ENCODE measurements around the gene OR1S1.

Gene OR1S1

DNA sequence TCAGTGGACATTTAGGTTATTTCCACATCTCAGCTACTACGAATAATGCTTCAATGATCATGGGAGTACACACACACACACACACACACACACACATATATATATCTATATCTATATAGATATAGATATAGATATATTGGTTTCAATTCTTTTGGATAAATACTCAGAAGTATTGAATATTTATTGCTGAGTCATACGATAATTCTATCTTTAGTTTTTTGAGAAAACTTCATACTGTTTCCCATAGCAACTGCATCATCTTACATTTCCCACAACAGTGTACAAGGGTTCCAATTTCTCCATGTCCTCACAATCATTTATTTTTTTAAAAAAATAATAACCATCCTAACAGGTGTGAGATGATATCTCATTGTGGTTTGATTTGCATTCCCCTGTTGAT, 16.6 kb upstream of the OR1S1 start:
- no peaks in the 10 kb centered on the region for H3K36me3 ChIP-seq (ENCODE audit: control insufficient read depth, insufficient read depth, low read length)
- H3K4me3 ChIP-seq (ENCODE audit: low read length): no peak overlapping the region
- no CpG with 5 or more reads among the region's 2 CpGs for WGBS (ENCODE audit: insufficient coverage, insufficient read length)
- no peak for DNase-seq (ENCODE audit: low read depth, low spot score)
- no peaks in the 10 kb centered on the region for H3K4me1 ChIP-seq (ENCODE audit: control insufficient read depth, insufficient read depth, low read length)
- no peaks in the 10 kb centered on the region for H3K27me3 ChIP-seq (ENCODE audit: control insufficient read depth, insufficient read depth, low read length)
- no peaks in the 10 kb centered on the region for H3K9me3 ChIP-seq (ENCODE audit: control insufficient read depth, insufficient read depth, low read length)
- H3K27ac ChIP-seq (ENCODE audit: low read length): no peak overlapping the region

GRCh38 chr11:58199271-58199670, 13.2 kb upstream of the OR1S1 start:
- no peaks in the 10 kb centered on the region for H3K27me3 ChIP-seq (ENCODE audit: control insufficient read depth, insufficient read depth, low read length)
- no peak overlapping the region for H3K4me3 ChIP-seq (ENCODE audit: low read length)
- no peak for DNase-seq (ENCODE audit: low read depth, low spot score)
- H3K27ac ChIP-seq (ENCODE audit: low read length): no peak overlapping the region
- H3K9me3 ChIP-seq (ENCODE audit: control insufficient read depth, insufficient read depth, low read length): no peaks in the 10 kb centered on the region
- no CpG with 5 or more reads among the region's 1 CpG for WGBS (ENCODE audit: insufficient coverage, insufficient read length)
- H3K4me1 ChIP-seq (ENCODE audit: control insufficient read depth, insufficient read depth, low read length): no peaks in the 10 kb centered on the region
- no peaks in the 10 kb centered on the region for H3K36me3 ChIP-seq (ENCODE audit: control insufficient read depth, insufficient read depth, low read length)

GRCh38 chr11:58204042-58204441, 8.5 kb upstream of the OR1S1 start, which contains the start of gene OR1S2:
Gene OR1S2 (minus strand): TSS chr11:58204142. CDS start chr11:58204142, 0 bp downstream.
- no peak within 1 kb of the TSS for H3K27ac ChIP-seq (ENCODE audit: low read length)
- DNase-seq (ENCODE audit: low read depth, low spot score): no peak
- no peaks in the 10 kb centered on the region for H3K36me3 ChIP-seq (ENCODE audit: control insufficient read depth, insufficient read depth, low read length)
- H3K9me3 ChIP-seq (ENCODE audit: control insufficient read depth, insufficient read depth, low read length): no peaks in the 10 kb centered on the region
- no peaks in the 10 kb centered on the region for H3K4me1 ChIP-seq (ENCODE audit: control insufficient read depth, insufficient read depth, low read length)
- H3K27me3 ChIP-seq (ENCODE audit: control insufficient read depth, insufficient read depth, low read length): no peaks in the 10 kb centered on the region
- H3K4me3 ChIP-seq (ENCODE audit: low read length): no peak within 1 kb of the TSS

GRCh38 chr11:58216476-58216875, 4.0 kb downstream of the OR1S1 start:
- DNase-seq (ENCODE audit: low read depth, low spot score): no peak
- no peaks in the 10 kb centered on the region; the same call in 1 of the 2 replicates for H3K27me3 ChIP-seq (ENCODE audit: control insufficient read depth, insufficient read depth, low read length)
- no peaks in the 10 kb centered on the region for H3K36me3 ChIP-seq (ENCODE audit: control insufficient read depth, insufficient read depth, low read length)
- no peaks in the 10 kb centered on the region for H3K9me3 ChIP-seq (ENCODE audit: control insufficient read depth, insufficient read depth, low read length)
- no peaks in the 10 kb centered on the region for H3K4me1 ChIP-seq (ENCODE audit: control insufficient read depth, insufficient read depth, low read length)
- H3K27ac ChIP-seq (ENCODE audit: low read length): no peak overlapping the region
- H3K4me3 ChIP-seq (ENCODE audit: low read length): no peak overlapping the region

GRCh38 chr11:58222721-58223120, 10.2 kb downstream of the OR1S1 start:
- no peaks in the 10 kb centered on the region for H3K36me3 ChIP-seq (ENCODE audit: control insufficient read depth, insufficient read depth, low read length)
- H3K9me3 ChIP-seq (ENCODE audit: control insufficient read depth, insufficient read depth, low read length): no peaks in the 10 kb centered on the region
- no CpG with 5 or more reads among the region's 7 CpGs for WGBS (ENCODE audit: insufficient coverage, insufficient read length)
- H3K4me3 ChIP-seq (ENCODE audit: low read length): no peak overlapping the region
- DNase-seq (ENCODE audit: low read depth, low spot score): no peak
- H3K27ac ChIP-seq (ENCODE audit: low read length): no peak overlapping the region
- H3K4me1 ChIP-seq (ENCODE audit: control insufficient read depth, insufficient read depth, low read length): no peaks in the 10 kb centered on the region
- H3K27me3 ChIP-seq (ENCODE audit: control insufficient read depth, insufficient read depth, low read length): no peaks in the 10 kb centered on the region; the same call in 1 of the 2 replicates

GRCh38 chr11:58227956-58228615, 15.6 kb downstream of the OR1S1 start:
- no peaks in the 10 kb centered on the region for H3K27me3 ChIP-seq (ENCODE audit: control insufficient read depth, insufficient read depth, low read length)
- no peak for DNase-seq (ENCODE audit: low read depth, low spot score)
- no peaks in the 10 kb centered on the region for H3K9me3 ChIP-seq (ENCODE audit: control insufficient read depth, insufficient read depth, low read length)
- no peak overlapping the region for H3K27ac ChIP-seq (ENCODE audit: low read length)
- no peak overlapping the region for H3K4me3 ChIP-seq (ENCODE audit: low read length)
- WGBS (ENCODE audit: insufficient coverage, insufficient read length): no CpG with 5 or more reads among the region's 32 CpGs
- H3K4me1 ChIP-seq (ENCODE audit: control insufficient read depth, insufficient read depth, low read length): no peaks in the 10 kb centered on the region
- no peaks in the 10 kb centered on the region for H3K36me3 ChIP-seq (ENCODE audit: control insufficient read depth, insufficient read depth, low read length)

DNA sequence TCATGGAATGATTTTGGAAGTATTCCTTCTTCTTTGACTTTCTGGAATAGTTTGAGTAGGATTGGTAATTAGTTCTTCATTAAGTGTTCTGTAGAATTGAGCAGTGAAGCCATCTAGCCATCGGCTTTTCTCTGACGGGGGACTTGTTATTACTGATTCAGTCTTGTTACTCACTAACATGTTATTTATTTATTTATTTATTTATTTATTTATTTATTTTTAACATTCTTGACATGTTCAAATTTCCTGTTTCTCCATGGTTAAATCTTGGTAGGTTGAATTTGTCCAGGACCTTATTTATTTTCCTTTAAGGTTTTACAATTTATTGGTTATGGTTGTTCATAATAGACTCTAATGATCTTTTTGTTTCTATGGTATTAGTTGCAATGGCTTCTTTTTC, 31.4 kb downstream of the OR1S1 start:
- no peaks in the 10 kb centered on the region for H3K9me3 ChIP-seq (ENCODE audit: control insufficient read depth, insufficient read depth, low read length)
- H3K27me3 ChIP-seq (ENCODE audit: control insufficient read depth, insufficient read depth, low read length): no peaks in the 10 kb centered on the region
- no CpG with 5 or more reads among the region's 2 CpGs for WGBS (ENCODE audit: insufficient coverage, insufficient read length)
- no peaks in the 10 kb centered on the region for H3K36me3 ChIP-seq (ENCODE audit: control insufficient read depth, insufficient read depth, low read length)
- H3K4me1 ChIP-seq (ENCODE audit: control insufficient read depth, insufficient read depth, low read length): no peaks in the 10 kb centered on the region
- H3K27ac ChIP-seq (ENCODE audit: low read length): no peak overlapping the region
- no peak for DNase-seq (ENCODE audit: low read depth, low spot score)
- no peak overlapping the region for H3K4me3 ChIP-seq (ENCODE audit: low read length)

GRCh38 chr11:58254936-58255335, 42.4 kb downstream of the OR1S1 start:
- H3K4me1 ChIP-seq (ENCODE audit: control insufficient read depth, insufficient read depth, low read length): no peaks in the 10 kb centered on the region
- no peak overlapping the region for H3K27ac ChIP-seq (ENCODE audit: low read length)
- no peaks in the 10 kb centered on the region for H3K27me3 ChIP-seq (ENCODE audit: control insufficient read depth, insufficient read depth, low read length)
- no peak for DNase-seq (ENCODE audit: low read depth, low spot score)
- H3K4me3 ChIP-seq (ENCODE audit: low read length): no peak overlapping the region
- no peaks in the 10 kb centered on the region for H3K36me3 ChIP-seq (ENCODE audit: control insufficient read depth, insufficient read depth, low read length)
- H3K9me3 ChIP-seq (ENCODE audit: control insufficient read depth, insufficient read depth, low read length): no peaks in the 10 kb centered on the region
- no CpG with 5 or more reads among the region's 1 CpG for WGBS (ENCODE audit: insufficient coverage, insufficient read length)

GRCh38 chr11:58259983-58260382, 47.5 kb downstream of the OR1S1 start:
- Histone ChIP-seq H3K27ac (ENCODE audit: low read length) (no peak overlapping the region), H3K4me1 (ENCODE audit: control insufficient read depth, insufficient read depth, low read length) (no peaks in the 10 kb centered on the region), H3K36me3 (ENCODE audit: control insufficient read depth, insufficient read depth, low read length) (no peaks in the 10 kb centered on the region), H3K4me3 (ENCODE audit: low read length) (no peak overlapping the region), H3K9me3 (ENCODE audit: control insufficient read depth, insufficient read depth, low read length) (no peaks in the 10 kb centered on the region; the same call in 1 of the 2 replicates), H3K27me3 (ENCODE audit: control insufficient read depth, insufficient read depth, low read length) (no peaks in the 10 kb centered on the region)
- DNase-seq (ENCODE audit: low read depth, low spot score): no peak
- no CpG with 5 or more reads among the region's 2 CpGs for WGBS (ENCODE audit: insufficient coverage, insufficient read length)
